Measurements from ENCODE around the gene SYT5. TPM values are rescaled to one million over a fixed set of nuclear protein-coding genes. Genes with fewer than 3 reads are reported as not detected.

Gene SYT5
- total and polyA plus RNA-seq, 2 of the 13 experiments (the other 11 are each of a cell fraction or from before 2014, with no cell fraction given) = not detected

DNA sequence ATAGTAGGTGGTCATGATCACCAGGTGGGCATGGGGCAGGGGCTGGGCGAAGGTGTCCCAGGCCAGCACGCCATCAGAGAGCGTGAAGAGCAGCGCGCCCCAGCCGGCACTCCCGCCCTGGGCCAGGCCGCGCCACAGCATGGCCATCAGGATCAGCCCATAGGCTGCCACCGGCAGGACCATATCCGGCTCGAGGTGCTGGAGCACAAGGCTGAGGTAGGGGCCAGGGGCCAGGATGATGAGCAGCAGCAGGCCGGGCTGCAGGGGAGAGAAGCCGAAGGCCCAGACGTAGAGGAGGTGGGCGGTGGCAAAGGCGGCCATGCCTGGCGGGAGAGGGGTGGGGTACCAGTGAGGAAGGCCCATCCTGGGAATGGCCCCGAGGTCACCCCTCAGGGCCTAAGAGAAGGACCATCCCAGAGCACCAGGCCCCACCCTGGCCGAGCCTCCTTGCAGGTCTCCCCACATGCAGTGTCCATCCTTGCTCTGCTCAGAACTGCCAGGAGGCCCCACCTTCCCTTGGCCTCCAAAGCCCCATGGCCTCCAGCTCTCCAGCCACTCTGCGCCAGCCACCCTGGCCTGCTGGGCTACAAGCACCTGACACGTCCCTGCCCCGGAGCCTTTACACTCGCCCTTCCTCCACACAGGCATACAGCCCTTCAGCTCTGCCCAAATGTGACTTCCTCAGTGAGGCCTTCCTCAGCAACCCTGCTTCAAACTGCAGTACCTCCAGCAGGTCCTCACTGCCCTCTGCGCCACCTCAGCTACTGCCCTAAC is 47.3 kb upstream of the SYT5 start:
- Histone ChIP-seq H3K9me3 (ENCODE audit: low read length) (no peaks in the 10 kb centered on the region), H2AFZ (ENCODE audit: low read length) (no peak overlapping the region), H3K4me1 (ENCODE audit: insufficient read depth, low read length) (peaks cover 67% of the 10 kb centered on the region), H3K4me2 (ENCODE audit: low read depth, low read length) (peak overlapping the region; percentile 88), H3K36me3 (replicated peaks in 1 of 2; ENCODE audit: control insufficient read depth in 1 of 2, insufficient read depth in 2 of 2, low read length in 2 of 2) (peaks cover 12 to 27% of the 10 kb centered on the region in 2 experiments; a peak in 4 of 5 replicates), H3K27me3 (ENCODE audit: control insufficient read depth in 1 of 2, insufficient read depth in 2 of 2, low read length in 2 of 2) (no peaks in the 10 kb centered on the region), H3K27ac (ENCODE audit: extremely low read length, insufficient read depth, low read length) (peak overlapping the region; percentile 76), H3K9ac (ENCODE audit: insufficient read depth, low read depth, low read length) (peak overlapping the region; percentile 60), H4K20me1 (ENCODE audit: insufficient read depth, low read length) (no peaks in the 10 kb centered on the region), H3K79me2 (ENCODE audit: insufficient read depth, low read length) (peaks cover 4% of the 10 kb centered on the region), H3K4me3 (replicated peaks in 1 of 3; ENCODE audit: insufficient read depth in 1 of 3, low read depth in 2 of 3, low read length in 3 of 3) (peak overlapping the region in 1 of 3 experiments; percentile 67; a peak in 1 of 6 replicates)
- CTCF ChIA-PET (ENCODE audit: low intra/inter-chr PET ratio, low total read pairs) = no interaction called here
- POLR2A ChIA-PET = interaction anchor here (1.1 to 2.3 kb wide), 6 partner anchors 18 to 276 kb away, joined by 3 to 12 read pairs (median 6); partner anchors contain the start of genes PPP6R1, PTPRH and UBE2S
- WGBS (ENCODE audit: low lambda C conversion rate) = 98% methylated on average over 18 of the region's 25 CpGs
- intact Hi-C loops (cut with micrococcal nuclease; ENCODE audit: unreplicated experiment) (no loop called here), in situ Hi-C loops (cut with HindIII; ENCODE audit: extremely low pct_ligation_motif_present, low pct_unique_long_range_greater_than_20kb) (no loop called here)
- no peak for FAIRE-seq
- DNase-seq (ENCODE audit: low spot score) = no peak
- ATAC-seq = no peak
- BruUV-seq (replicated peaks) = no TSS peak
- no peak for TF ChIP-seq NFAT5 (CRISPR knock-in tag; IDR thresholded peaks at IDR 0.05)
- TF ChIP-seq RBM39 (IDR thresholded peaks at IDR 0.05; ENCODE audit: low read depth, low read length, poor library complexity, severe bottlenecking) = peak; percentile 12
- TF ChIP-seq ZHX1 (CRISPR knock-in tag; IDR thresholded peaks at IDR 0.05; ENCODE audit: low read depth) = no peak
- TF ChIP-seq RBFOX2 (IDR thresholded peaks at IDR 0.05; ENCODE audit: low read depth, low read length) = 0 out of 2 replicates have a peak, but pooled peaks have one; percentile 11
- TF ChIP-seq HNRNPL (IDR thresholded peaks at IDR 0.05; ENCODE audit: low read depth, low read length) = 0 out of 2 replicates have a peak, but pooled peaks have one; percentile 20
- no peak for TF ChIP-seq STAT6 (CRISPR knock-in tag; IDR thresholded peaks at IDR 0.05; ENCODE audit: borderline replicate concordance)
- peak; percentile 51 for TF ChIP-seq AGO2 (optimal IDR thresholded peaks at IDR 0.05; ENCODE audit: low read depth, low read length)
- TF ChIP-seq PAF1 (CRISPR knock-in tag; IDR thresholded peaks at IDR 0.05) = peak; percentile 59; the same call in 1 of the 2 replicates
- TF ChIP-seq HOXA3 (CRISPR knock-in tag; IDR thresholded peaks at IDR 0.05) = 0 out of 2 replicates have a peak, but pooled peaks have one; percentile 12
- TF ChIP-seq ZNF598 (CRISPR knock-in tag; IDR thresholded peaks at IDR 0.05; ENCODE audit: borderline replicate concordance) = no peak
- TF ChIP-seq POLR2A (IDR thresholded peaks at IDR 0.05; ENCODE audit: insufficient read depth in 1 of 2, low read depth in 2 of 2, low read length in 2 of 2) = peak in 1 of 2 experiments; percentile 12; a peak in 1 of 4 replicates
- 0 out of 2 replicates have a peak, but pooled peaks have one; percentile 11 for TF ChIP-seq ZSCAN21 (CRISPR knock-in tag; IDR thresholded peaks at IDR 0.05; ENCODE audit: borderline replicate concordance)
